Uterus (tissue), 2 donors: ENCODE data around the gene SEZ6.

Experiments
- POLR2A ChIP-seq, 2 donors: fragments of 450-650 bp; IDR thresholded peaks; one replicate each; pipeline ENCODE4 v1.6.1; 2016; ENCODE audit warnings: antibody characterized with exemption in 2 of 2, mild to moderate bottlenecking in 1 of 2, moderate library complexity in 1 of 2
- TF ChIP-seq, protein P1 (sequence below), 4 experiments: fragments of 200-600 bp in 2 of 4; fragments of 450-650 bp in 2 of 4; sonication (generic) in 2 of 4; IDR thresholded peaks; one replicate each; pipeline ENCODE4 v1.5.1; 2016 to 2019; ENCODE audit warnings: antibody characterized with exemption in 4 of 4, mild to moderate bottlenecking in 2 of 4, moderate library complexity in 1 of 4

DNA sequence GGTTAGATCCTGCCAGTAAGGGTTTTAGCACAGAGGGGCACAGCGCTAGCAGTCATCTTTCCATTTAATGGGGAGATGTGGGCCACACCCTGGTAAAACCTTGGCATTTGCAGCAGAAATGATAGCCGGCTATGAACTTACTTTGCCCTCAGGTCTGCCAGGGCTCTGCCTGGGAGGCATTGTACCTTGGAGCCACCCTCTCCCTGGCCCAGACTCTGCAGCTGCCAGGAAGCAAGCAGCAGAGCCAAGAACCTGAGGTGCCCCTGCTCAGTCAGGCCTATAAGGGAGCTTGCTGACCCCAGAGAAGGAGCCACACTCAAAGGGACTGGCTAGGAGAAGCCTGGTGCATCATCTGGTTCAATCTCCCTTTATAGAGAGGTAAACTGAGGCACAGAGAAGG is 30.8 kb downstream of the SEZ6 start:
- TF ChIP-seq, protein P1, sequence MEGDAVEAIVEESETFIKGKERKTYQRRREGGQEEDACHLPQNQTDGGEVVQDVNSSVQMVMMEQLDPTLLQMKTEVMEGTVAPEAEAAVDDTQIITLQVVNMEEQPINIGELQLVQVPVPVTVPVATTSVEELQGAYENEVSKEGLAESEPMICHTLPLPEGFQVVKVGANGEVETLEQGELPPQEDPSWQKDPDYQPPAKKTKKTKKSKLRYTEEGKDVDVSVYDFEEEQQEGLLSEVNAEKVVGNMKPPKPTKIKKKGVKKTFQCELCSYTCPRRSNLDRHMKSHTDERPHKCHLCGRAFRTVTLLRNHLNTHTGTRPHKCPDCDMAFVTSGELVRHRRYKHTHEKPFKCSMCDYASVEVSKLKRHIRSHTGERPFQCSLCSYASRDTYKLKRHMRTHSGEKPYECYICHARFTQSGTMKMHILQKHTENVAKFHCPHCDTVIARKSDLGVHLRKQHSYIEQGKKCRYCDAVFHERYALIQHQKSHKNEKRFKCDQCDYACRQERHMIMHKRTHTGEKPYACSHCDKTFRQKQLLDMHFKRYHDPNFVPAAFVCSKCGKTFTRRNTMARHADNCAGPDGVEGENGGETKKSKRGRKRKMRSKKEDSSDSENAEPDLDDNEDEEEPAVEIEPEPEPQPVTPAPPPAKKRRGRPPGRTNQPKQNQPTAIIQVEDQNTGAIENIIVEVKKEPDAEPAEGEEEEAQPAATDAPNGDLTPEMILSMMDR (IDR thresholded peaks at IDR 0.05): no peak
- no peak for TF ChIP-seq POLR2A (IDR thresholded peaks at IDR 0.05)
